GM20000 (cell line): Measurements from ENCODE around the gene WSCD2.

Source experiments
- DNase-seq: peaks from one replicate; pipeline ENCODE4 v3.0.0; 2012; ENCODE audit warnings: low spot score
- TF ChIP-seq, protein P1 (sequence below): IDR thresholded peaks from 2 replicates; pipeline ENCODE4 v1.5.1; 2012; ENCODE audit warnings: mild to moderate bottlenecking, control low read depth; ENCODE audit errors: extremely low read depth, missing control alignments

Gene WSCD2

DNA sequence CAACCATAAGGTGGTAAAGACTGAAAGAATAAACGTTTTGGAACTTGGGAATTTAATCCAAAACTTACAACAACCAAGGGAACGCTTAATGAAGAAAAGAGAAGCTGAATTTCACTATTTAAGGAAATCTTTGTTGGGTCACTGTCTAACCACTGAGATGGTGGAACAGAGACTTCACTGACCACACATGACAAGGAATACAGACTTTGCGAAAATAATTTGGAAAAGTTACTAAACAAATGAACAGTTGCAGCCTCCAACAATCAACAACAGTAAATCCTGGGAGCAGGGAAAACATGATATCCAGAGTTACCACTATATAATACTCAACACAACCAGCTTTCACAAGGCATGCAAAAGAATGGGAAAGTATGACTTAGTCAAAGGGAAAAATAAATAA lies 131.0 kb downstream of the WSCD2 start:
- DNase-seq: no peak
- TF ChIP-seq, protein P1, sequence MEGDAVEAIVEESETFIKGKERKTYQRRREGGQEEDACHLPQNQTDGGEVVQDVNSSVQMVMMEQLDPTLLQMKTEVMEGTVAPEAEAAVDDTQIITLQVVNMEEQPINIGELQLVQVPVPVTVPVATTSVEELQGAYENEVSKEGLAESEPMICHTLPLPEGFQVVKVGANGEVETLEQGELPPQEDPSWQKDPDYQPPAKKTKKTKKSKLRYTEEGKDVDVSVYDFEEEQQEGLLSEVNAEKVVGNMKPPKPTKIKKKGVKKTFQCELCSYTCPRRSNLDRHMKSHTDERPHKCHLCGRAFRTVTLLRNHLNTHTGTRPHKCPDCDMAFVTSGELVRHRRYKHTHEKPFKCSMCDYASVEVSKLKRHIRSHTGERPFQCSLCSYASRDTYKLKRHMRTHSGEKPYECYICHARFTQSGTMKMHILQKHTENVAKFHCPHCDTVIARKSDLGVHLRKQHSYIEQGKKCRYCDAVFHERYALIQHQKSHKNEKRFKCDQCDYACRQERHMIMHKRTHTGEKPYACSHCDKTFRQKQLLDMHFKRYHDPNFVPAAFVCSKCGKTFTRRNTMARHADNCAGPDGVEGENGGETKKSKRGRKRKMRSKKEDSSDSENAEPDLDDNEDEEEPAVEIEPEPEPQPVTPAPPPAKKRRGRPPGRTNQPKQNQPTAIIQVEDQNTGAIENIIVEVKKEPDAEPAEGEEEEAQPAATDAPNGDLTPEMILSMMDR: no peak

GRCh38 chr12:108260969-108261368 lies 131.9 kb downstream of the WSCD2 start:
- TF ChIP-seq, protein P1: no peak
- no peak for DNase-seq

DNA sequence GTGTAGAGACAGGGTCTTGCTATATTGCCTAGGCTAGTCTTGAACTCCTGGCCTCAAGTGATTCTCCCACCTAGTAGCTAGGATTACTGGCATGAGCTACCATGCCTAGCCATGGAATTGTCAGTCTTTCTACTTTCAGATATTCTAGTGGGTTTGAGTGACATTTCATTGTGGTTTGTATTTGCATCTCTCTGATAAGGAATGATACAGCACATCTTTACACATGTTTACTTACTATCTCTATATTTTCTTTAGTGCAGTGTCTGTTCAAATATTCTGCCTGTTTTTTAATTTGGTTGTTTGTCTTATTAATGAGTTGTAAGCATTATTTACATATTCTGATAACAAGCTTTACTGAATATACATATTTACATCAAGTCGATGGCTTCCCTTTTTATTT lies 136.4 kb downstream of the WSCD2 start:
- DNase-seq: no peak
- TF ChIP-seq, protein P1: no peak

DNA sequence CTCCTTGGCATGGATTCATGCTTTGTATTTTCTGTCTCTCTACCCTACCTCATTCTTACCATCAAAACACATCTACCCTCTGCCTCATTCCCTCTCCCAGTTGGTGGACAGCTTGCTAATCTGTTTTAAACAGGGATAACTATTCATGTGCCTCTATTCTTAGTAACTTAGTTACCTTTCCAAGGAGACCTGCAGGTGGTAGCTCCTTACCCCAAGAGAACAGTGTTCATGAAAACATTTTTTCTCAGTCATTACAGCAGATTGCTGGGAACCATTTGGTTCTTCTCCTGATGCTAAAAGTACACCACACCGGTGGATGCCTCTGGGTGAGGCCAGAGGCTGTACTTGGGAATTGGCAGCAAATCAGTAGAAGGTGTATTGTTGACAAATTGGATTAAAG lies 137.0 kb downstream of the WSCD2 start:
- DNase-seq: no peak
- TF ChIP-seq, protein P1: no peak

DNA sequence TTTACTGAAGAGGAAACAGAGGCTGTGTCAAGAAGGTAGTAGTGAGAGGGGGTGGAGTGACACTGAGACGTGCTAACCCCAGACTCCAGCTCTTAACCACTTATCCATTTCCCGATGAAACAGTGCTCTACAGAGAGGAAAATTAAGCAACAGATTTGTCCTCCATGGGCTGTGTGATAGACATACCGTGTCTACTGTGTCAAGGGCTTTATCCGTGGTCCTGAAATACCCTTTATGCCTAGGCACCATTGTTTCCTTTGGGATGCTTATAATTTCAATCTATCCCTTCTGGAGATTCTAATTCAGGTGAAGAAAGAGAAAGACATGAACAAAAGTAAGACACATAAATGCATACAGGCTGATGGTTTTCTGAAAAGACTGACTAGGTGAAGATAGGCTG lies 138.4 kb downstream of the WSCD2 start:
- no peak for DNase-seq
- TF ChIP-seq, protein P1: no peak

DNA sequence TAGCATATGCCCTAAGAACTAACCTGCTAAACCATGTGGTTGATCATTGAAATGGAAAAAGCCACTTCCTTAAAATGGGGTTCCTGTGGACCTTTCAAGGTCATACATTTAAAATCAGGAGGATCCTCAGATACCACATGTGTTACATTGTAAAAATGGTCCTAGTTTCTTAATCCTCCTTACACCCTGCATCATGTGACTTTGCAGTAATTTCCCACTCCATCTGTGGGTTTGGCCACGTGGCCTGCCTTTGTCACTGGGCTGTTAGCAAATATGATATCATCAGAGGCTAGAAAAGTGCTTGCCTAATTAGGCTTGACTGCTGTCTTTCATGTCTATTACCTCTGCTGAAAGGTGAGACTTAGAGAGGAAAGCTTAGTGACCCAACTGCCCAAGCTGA lies 139.3 kb downstream of the WSCD2 start:
- no peak for DNase-seq

DNA sequence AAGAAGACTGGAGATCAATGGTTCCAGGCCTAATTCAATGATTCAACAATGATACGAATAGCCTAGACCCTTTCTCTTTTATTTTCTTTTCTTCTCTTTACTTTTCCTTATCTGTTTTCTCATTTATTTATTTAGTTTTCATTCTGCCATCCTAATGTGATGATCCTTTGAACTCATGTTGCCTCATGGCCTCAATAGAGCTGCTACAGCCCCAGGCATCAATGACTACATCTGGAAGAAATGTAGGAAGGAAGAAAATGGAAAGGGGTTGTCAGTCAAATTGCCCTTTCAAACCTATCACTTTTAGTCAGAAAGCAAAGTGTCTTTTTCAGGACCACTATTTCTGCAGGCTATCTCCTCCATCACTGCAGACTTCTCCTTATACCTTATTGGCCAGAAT lies 140.1 kb downstream of the WSCD2 start:
- DNase-seq: no peak
- TF ChIP-seq, protein P1: no peak

More for the DNA sequence above, 139.3 kb downstream of the WSCD2 start:
- TF ChIP-seq, protein P1: no peak
